ENCODE measurements around the gene ADGRE3. TPM values are rescaled to one million over a fixed set of nuclear protein-coding genes. Genes with fewer than 3 reads are reported as not detected.

Gene ADGRE3
- total and polyA plus RNA-seq, 2 of the 8 experiments (the other 6 are each of a cell fraction or from before 2014, with no cell fraction given) = not detected

DNA sequence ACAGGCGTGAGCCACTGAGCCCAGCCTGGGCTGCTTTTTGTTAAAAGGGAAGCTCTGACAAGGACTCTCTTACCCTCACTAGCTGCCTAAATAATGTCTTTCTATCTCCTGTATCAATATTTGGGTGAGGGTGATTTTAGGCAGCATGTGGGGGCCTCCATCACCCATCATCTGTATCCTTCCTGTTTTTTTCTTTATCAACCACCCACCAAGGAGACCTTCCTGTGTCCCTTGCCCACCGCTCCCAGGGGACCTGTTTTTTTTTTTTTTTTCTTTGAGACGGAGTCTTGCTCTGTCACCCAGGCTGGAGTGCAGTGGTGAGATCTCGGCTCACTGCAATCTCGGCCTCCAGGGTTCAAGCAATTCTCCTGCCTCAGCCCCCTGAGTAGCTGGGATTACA is 97.4 kb downstream of the ADGRE3 start:
- H2BK15ac ChIP-seq (ENCODE audit: low read length) = no peak overlapping the region
- H2BK20ac ChIP-seq (ENCODE audit: low read length) = no peak overlapping the region
- H3K18ac ChIP-seq (ENCODE audit: extremely low read depth, low read length) = no peak overlapping the region
- no peak for DNase-seq (ENCODE audit: low read depth in 1 of 2, low spot score in 2 of 2)
- H3K27ac ChIP-seq (ENCODE audit: low read depth, low read length) = no peak overlapping the region
- no peak overlapping the region for H2BK120ac ChIP-seq (replicated peaks; ENCODE audit: low read depth, low read length)
- POLR2A ChIA-PET (ENCODE audit: partially characterized antibody) = no interaction called here
- H3K79me1 ChIP-seq (ENCODE audit: low read depth, low read length) = no peaks in the 10 kb centered on the region
- H4K20me1 ChIP-seq (replicated peaks in 1 of 2; ENCODE audit: control insufficient read depth in 1 of 2, insufficient read depth in 2 of 2, low read length in 2 of 2) = no peaks in the 10 kb centered on the region
- no peak overlapping the region for H3K9ac ChIP-seq (replicated peaks in 1 of 4; ENCODE audit: extremely low read depth in 1 of 4, low read depth in 3 of 4, low read length in 3 of 4)
- H4K5ac ChIP-seq (ENCODE audit: insufficient read length, low read depth, low read length) = no peak overlapping the region
- H3K14ac ChIP-seq (ENCODE audit: insufficient read length) = no peak overlapping the region
- H4K91ac ChIP-seq (replicated peaks; ENCODE audit: insufficient read length, low read length) = no peak overlapping the region
- H3K23ac ChIP-seq (ENCODE audit: insufficient read length) = no peak overlapping the region
- FAIRE-seq = no peak
- WGBS, 2 experiments (ENCODE audit: extremely low coverage in 1 of 2, insufficient coverage in 1 of 2, insufficient read length in 1 of 2, insufficient replicate concordance in 2 of 2, low coverage in 1 of 2, low lambda C conversion rate in 2 of 2, missing lambda C conversion rate in 1 of 2) = 89% methylated on average over 1 of the region's 5 CpGs; no CpG with 5 or more reads in 1 of the 2 experiments
- no peaks in the 10 kb centered on the region for H3K36me3 ChIP-seq (ENCODE audit: control insufficient read depth in 2 of 4, insufficient read depth in 4 of 4, low read length in 3 of 4)
- no peak overlapping the region for H2AFZ ChIP-seq (ENCODE audit: low read length)
- H3K4me3 ChIP-seq (ENCODE audit: extremely low read depth in 1 of 4, insufficient read depth in 2 of 4, low read depth in 3 of 4, low read length in 4 of 4) = no peak overlapping the region
- no peak overlapping the region for H2BK5ac ChIP-seq (ENCODE audit: low read depth, low read length)
- H4K8ac ChIP-seq (ENCODE audit: extremely low read depth, insufficient read depth, low read length) = no peak overlapping the region
- H3K79me2 ChIP-seq (ENCODE audit: control insufficient read depth in 1 of 2, insufficient read depth in 2 of 2, low read length in 2 of 2) = no peaks in the 10 kb centered on the region
- CTCF ChIA-PET (ENCODE audit: partially characterized antibody) = interaction anchor here (10.8 kb wide), 1 partner anchor 110 kb away, joined by 149 read pairs; the partner anchor contains the start of gene ZNF333
- no peaks in the 10 kb centered on the region for H3K27me3 ChIP-seq (replicated peaks in 1 of 4; ENCODE audit: control insufficient read depth in 3 of 4, extremely low read depth in 1 of 4, insufficient read depth in 3 of 4, low read length in 3 of 4)
- H3K4me2 ChIP-seq (ENCODE audit: insufficient read depth in 1 of 2, low read depth in 2 of 2, low read length in 2 of 2) = no peak overlapping the region
- no peaks in the 10 kb centered on the region for H3K9me3 ChIP-seq (ENCODE audit: insufficient read depth in 2 of 2, low read depth in 1 of 2, low read length in 1 of 2)
- no peak overlapping the region for H3K4ac ChIP-seq (replicated peaks; ENCODE audit: insufficient read length, low read depth, low read length)
- no peaks in the 10 kb centered on the region for H3K4me1 ChIP-seq (replicated peaks in 1 of 4; ENCODE audit: control insufficient read depth in 3 of 4, insufficient read depth in 4 of 4, low read length in 3 of 4)
- H2AK5ac ChIP-seq (ENCODE audit: low read depth, low read length) = no peak overlapping the region
- H3K23me2 ChIP-seq (ENCODE audit: low read depth, low read length) = no peaks in the 10 kb centered on the region
- H3K56ac ChIP-seq (replicated peaks; ENCODE audit: insufficient read length, low read depth, low read length) = no peak overlapping the region
- no peak overlapping the region for H2BK12ac ChIP-seq (ENCODE audit: low read depth, low read length)
